Brain pericyte (primary cell): Measurements from ENCODE around the gene ZBP1.

Experiments
- DNase-seq: peaks from one replicate; pipeline ENCODE4 v3.0.0-alpha.2; 2012; ENCODE audit warnings: low read depth, low spot score

Gene ZBP1

DNA sequence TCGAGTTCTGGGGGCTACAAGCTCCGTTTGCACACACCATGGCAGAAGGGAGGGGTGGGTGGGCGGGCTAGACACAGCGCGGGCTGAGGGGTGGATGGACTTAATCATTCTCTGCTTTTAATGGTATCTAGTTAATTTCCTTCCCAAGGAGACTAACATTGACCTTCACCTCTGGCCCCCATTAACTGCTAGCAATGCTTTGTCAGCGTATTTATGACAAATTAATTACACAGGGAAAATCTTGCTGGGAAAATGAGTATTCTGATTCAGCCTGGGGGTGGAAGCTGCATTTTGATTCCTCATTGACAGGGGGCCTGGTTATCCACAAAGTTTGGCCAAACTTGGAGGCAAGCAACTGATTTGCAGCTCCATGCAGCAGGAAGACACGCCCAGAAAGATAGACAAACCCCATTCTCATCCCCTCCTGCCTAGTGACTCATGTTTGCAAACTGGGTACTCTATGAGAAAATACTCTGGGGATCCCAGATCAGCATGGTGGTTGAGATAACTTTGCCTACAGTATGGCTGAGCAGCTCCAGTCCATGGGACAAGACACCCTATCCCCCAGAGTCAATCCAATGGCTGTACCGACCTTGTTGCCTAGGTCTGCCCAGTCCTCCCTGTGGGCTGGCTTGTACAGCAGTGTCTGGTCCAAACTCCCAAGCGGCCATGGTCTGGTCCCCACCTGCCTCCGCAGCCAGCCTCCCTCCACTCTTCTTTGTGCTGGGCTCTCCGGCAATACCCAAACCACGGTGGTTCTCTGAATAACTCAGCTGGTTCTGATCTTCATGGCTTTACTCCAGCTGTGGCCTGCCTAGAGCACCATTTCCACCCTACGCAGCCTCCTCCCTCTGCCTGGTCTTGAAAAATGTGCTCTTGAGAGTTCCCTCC is 19.7 kb downstream of the ZBP1 start:
- DNase-seq: no peak

DNA sequence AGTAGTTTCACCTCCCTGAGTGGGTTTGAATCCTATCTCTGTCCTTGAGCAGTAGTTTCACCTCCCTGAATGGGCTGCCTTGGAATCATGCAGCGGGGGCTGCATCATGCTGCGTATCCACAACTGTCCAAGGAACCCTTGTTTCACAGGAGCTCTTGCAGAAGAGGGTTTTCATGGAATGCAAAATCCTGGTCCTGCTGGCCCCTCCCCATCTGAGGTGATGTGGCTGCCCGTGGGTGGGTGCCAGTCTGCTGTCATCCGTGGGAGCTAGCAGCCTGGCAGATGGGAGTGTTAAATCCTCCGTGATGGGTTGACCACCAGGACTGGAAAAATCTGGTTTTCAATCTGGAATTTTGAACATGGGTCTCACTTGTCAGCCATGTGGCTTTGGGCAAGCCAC is 21.7 kb downstream of the ZBP1 start:
- DNase-seq: no peak

DNA sequence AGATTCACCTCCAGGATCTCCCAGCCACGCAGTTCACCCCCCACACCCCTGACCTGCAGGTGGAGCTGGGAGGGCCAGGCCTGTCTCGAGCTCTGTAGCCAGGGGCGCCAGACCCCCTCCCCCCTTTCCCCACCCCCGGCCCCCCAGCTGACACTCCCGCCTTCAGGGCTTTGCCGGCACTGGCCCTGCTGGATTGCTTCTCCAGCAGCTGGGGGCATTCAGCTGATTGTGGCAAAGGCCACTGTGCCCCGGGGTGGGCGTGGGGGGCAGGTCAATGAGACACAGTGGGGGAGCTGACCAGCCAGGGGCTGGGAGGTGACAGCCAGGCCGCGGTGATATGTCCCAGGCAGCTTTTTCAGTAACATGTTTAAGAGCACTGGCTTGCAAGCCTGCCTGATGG is 22.2 kb downstream of the ZBP1 start:
- DNase-seq: no peak

DNA sequence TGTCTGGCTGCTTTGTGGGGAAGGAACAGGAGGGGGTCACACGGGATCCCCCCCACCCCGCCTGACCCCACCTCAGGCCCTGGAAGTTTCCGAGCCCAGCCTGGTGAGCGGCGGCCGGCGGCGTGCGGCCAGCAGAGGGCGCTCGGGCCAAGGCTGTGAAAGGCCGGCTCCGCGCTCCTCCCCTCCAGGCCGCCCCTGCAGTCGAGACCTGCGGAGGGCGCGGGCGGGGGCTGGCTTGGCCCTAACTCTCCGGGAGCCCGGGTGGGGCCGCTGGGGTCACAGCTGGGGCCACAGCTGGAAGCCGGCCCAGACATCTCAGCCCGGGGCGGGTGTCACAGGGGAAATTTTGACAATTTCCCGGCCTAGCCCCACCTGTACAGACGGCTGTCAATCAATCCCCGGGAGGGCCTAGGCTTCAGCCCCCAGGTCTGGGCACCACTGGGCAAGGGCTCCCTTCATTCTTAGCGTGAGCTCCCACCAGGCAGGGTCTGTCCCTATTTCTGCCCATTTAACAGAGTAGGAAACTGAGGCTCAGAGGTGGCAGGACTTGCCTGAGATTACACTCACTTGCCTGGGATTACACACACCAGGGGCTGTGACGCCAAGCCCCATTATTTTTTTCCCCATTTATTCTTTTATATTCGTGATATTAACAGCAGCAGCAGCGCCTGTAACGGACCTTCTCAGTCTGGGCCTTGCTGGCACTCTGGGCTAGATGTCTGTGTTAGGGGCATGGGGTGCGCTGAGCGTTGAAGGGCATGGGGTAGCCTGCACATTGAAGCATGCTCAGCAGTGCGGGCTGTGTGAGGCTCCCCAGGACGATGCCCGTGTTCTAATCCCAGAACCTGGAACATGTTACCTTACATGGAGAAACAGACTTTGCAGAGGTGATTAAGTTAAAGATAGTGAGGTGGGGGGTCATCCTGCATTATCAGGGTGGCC is 23.0 kb downstream of the ZBP1 start:
- no peak for DNase-seq

DNA sequence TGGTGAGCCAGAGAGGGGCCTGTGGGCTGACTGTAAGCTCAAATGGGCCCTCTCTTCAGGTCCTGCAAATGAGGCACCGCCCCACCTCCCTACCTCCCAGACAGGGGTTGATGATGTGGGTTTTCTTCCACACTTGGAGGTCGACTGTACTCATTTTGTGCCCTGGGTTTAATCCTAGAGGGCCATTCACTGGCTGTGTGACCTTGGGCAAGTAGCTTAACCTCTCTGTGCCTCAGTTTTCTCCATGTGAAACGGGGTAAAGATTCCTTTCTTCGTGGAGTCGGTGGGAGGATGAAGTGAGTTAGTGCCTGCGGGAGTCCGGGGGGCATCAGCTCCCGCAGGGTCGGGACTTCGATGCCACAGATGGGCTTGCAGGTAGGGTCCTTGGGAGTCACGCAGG is 23.9 kb downstream of the ZBP1 start:
- DNase-seq: no peak

DNA sequence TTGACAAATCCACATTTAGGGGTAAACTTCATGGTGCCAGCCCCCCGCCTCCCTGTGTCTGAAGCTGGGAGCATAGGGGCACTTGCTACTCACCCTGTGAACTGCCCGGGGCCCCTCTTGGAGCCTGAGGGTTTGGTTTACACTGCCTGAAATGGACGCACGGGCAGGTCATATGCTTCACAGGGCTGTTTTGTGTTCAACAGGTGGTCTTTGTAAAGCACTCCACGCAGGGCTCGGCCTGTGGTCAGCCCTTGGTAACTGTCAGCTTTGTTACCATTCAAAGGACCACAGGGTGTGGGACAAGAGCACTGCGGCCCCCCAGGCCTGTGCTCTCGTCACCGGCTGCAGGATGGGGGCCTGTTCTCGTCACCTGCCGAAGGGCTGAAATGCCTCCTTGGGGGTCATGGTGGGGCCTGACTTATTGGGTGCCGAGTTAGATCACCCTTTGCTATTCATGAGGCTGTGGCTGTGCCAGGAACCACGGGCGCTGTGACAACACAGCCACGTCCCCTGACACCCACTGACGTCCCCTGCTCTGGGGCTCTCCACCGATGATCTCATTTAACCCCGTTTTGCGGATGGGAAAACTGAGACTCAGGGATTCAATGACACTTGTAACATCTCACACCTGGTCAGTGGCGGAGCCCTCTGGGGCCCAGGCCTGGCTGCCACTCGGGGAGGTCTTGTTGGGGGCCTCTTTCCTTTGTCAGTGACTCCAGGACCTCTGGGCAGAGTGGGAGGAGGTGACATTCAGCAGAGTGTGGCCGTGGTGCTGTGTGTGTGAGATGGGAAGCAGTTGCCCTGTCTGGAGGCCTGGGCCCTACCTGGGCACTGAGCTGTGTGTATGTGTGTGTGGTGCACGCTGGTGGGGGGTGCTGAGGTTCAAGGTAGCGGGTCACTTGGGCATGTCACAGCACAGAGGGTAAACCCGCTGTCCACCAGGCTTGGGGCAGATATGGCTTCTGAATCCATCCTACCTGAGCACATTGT is 24.9 kb downstream of the ZBP1 start:
- no peak for DNase-seq

DNA sequence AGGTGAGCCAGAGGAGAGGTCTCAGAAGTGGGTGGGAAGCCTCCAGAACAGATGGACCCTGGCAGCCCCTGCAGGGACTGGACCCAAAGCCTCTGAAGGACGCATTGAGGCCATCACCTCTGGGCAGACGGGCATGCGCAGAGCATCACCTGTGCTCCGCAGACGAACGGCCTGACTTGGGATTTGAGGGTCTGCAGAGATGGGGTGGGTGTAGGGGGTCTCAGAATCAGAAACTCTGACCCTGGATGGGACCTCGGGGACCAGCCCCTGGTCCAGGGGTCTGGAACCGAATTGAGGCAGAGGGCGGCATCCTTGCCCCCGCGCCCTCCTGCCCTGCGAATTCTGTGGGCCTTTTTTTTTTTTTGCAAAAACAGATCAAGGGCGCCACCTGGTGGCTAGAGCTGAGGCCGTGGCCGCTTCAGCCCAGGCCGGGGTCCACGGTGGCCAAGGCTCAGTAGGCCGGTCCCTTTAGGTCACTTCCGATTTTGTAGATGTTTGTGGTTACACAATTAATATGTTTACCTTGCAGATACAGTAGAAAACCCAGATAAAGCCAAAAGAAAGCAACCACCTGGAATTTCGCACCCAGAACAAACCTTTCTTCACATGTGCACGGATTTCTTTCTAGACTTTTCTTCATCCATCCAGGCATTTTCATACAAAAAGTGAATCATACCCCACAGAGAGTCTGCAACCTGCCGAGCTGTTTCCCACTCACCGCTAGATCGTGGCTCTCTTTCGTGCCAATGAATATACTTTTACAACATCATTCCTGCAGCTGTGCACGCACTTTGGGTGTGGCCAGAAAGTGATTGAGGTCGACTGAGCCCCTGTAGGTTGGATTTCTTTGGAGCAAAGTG is 25.9 kb downstream of the ZBP1 start:
- no peak for DNase-seq

DNA sequence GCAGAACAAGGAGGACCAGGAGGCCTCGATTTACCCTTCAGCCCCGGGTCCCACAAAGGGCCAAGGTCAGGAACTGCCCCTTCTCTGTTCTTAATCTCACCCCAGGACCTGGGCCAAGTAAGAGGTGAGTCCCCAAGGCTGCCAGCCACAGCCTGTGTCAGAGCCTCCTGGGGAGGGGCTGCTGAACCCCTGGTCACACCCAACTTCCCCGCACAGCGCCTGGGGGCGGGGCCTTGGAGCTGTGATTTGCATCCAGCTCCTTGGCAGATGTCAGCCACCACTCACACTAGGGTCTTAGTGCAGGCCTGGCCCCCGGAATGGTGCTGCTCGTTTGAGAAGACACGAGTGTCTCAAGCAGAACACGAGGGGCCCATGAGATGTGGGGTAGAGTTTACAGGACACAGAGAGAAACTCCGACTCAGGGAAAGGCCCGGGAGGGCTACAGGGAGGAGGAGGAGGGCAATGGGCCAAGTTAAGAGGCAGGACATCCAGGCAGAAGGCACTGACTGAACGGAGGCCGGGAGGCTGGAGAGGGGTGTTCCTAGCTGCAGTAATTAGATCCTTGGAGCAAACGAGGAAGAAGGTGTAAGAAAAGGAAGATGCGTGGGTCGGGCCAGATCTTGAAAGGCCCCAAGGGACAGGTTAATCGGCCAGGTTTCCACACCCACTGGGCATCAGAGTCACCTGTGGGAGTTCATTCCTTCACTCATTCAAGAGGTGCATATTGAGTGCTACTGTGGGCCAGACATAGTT is 26.9 kb downstream of the ZBP1 start:
- no peak for DNase-seq

DNA sequence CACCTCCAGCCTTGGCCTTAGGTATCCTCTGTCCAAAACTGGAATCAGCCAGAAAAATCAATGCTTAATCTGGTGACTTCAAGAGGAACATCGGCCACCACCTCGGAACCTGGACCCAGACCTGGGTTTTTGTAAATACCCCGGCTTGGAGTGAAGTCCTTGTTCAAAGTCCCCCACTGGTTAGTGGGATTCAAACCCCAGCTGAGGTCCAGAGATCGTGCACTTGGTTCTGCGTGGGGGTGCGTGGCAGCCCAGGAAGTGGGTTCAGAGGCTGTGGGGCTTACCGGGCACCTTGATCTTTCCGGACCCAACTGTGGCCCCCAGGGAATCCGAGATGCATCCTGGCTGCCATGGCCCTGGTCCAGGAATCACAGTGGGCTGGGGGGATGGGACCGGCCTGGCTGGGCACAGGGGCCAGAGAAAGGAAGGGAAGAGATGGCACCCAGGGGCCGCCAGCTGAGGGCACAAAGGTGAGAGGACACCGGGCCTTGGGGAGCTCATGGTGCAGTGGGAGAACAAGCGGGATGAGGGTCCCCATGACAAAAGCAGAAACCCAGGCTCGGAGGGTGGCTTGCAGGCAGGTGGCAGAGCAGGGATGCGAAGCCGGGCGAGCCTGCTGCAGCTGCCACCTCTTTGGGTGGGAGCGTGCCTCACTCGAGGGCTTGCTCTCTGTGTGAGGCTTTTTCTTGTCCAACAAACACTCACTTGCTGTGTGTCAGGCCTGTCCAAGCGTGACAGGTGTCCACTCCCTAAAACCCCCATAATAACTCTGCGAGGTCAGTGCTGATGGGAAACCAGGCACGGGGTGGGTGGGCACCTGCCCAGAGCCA is 27.7 kb downstream of the ZBP1 start:
- DNase-seq: no peak

DNA sequence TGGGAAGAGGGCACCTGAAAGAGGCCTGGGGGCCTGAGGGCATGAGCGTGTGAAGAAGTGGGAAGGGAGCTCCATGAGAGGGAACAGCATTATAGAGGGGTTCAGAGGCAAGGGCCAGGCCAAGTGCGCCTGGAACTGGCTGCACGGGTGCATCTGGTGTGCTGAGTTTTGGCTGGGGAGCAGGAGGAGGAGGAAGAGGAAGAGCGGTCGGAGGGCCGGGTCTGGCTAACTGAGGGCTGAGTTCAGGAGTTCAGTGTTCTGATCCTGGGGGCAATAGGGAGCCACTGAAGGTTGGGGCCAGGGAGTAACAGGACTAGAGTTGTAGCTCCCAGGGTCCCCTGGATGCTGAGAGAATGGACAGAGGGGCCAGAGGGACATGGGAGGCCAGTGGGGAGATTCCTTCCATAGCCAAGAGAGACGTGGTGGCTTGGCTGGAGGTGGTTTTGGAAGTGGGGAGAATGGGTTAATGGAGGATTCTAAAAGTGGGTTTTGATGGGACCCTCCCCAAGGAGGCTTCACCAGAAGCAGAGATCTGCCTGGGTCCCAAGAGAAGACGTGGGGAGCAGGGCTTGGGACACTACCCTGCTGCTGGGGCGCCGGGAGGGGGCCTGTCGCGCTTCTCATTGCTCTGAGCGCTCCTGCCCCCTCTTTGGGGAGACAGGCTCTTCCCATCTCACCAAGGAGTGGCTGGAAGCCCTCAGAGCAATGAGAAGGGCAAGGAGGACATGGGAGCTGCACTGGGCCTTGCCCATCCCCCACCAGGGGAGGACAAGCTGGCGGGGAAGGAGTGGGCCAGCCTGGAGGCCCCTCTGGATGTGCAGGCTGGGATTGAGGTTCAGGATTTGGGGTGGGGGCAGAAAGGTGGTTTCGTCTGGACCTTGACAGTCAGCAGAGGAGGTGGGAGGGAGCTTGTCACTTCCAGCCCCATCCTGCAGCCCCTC is 28.7 kb downstream of the ZBP1 start:
- no peak for DNase-seq

DNA sequence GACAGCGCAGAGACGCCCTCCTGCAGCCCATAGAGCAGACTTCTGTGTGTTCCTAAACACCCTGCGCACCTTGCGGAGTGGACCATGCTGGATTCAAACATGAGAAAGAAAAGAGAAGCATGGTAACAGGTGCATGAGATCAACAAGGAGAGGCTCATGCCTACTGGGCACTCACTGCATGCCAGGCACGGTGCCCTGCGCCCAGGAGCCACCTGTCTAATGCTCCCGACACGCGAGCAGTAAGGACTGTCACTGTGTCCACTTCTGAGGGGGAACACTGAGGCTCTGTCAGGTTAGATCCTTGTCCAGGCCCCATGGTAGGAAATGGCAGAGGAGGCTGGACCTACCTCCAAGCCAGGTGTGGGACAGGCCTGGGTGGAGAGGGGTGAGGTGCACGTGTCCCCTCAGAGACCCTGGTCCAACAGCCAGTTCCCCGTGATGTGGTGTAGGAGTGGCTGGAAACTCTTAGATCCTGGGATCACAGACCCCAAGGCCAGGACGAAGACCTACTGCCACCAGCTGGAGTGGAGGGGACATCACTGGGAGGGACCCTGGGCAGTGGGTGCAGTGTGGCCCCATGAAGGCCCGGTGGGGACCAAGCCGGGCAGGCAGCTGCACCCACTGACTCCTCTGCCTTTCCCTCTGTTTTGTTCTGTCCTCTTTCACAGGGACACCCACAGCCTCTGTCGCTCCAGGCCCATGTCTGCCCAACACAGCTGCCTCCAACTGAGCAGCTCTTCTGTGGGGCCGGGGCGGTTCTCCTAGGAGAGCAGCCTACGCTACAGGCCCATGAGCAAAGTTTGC is 29.5 kb downstream of the ZBP1 start:
- DNase-seq: no peak

DNA sequence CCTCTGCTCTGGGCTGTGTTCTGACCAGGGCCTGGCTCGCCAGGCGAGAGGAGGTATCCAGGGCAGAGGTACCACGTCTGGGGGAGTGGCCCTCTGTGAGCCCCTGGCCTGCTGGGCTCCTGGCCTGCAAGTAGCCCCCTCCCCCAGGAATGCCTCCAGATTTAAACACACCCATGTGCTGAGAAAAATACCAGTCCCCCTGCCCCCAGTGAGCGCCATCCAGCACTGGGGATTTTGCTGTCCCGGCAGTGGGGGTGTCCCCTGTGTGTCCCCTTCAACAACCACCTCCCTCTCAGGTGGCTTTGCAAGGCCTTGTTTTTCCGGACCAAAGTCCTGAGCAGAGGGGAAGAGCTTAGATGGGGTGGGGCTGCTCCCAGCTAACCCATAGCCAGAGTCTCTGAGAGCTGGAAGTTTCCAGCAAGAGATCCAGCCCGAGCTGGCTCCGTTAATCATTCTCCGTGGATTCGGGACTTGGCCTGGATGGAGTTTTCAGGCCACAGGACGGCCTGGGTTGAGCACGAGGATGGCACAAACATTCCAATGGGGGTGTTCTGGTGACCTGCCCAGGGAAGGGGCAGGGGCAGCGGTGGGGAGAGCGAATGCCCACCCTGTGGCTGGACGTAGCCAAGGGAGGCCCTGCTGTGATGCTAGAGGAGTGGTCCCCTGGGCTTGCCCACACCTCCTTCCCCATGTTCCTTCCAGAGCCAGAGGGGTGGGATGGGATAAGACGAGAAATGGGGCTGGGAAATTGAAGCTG is 30.3 kb downstream of the ZBP1 start:
- DNase-seq: no peak

DNA sequence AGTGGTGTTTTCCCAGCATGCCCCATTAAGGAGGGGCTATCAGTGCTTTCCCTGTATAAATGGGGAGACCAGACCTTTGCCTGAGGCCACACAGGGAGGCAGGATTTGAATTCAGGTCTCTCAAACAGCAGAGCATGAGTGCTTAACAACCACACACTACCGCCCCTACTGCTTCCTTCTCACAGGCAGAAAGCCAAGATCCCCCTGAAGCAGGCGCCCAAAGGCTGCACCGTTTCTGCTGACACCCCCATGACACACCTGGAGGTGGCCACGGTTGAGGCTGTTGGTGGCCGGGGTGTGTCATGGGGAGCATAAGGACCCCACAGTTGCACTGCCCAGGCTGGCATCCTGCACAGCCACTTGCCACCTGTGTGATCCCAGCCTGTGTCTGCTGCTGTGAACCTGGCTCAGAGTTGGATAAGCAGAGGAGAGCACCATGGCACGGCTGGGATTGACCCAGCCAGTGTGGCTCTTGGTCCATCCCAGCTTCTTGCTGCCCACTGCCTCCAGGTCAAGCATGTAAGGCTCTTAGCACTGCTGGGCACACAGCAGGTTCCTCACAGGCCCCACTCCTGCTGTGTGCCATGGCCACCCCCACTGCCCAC is 31.0 kb downstream of the ZBP1 start:
- DNase-seq: no peak

DNA sequence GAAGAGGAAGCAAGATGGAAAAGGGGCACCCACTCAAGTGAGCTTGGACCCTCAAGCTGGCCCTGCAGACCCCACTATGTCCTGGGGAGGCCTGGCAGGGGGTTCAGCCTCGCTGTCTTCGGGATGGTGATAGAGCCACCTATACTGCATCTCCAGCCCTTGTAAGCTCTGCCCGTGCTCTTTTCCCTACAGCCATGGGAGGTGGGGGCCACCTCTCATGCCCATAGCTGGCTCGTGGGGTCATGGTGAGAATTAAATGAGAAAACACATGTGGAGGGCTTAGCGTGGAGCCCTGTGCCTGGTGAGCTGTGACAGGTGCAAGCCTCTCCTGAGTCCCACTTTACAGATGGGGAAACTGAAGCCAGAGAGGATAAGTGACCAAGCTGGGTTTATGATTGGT is 31.6 kb downstream of the ZBP1 start:
- no peak for DNase-seq

DNA sequence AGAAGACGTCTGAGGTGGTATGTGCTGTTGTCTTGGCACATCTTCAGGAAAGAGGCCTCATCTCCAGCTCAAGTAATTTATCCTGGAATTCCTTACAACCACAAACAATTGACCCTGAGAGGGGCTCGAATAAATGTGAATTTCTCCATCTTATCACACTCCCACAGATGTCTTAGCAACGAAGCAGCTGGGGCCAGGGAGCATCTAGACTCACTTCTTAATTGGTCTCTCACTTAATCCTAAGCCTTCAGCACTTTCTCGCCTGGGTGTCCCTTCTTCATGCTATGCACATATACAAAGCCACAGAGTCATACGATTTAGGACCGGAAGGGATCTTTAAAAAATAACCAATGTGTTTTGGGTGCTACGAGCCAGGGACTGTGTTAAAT is 32.2 kb downstream of the ZBP1 start:
- no peak for DNase-seq
